GM21717 (cell line): ENCODE results near the gene ITIH6.
"Not testable (repeated sequence)": the region's sequence is repeated elsewhere in the genome, so short reads cannot be mapped to it uniquely, and the experiment has no call there.

Source experiments
- ATAC-seq: cut with Tn5 transposase; IDR thresholded peaks from one replicate; pipeline ENCODE4 v1.9.1; 2021; ENCODE audit warnings: mild to moderate bottlenecking, moderate library complexity; ENCODE audit not compliant: unreplicated experiment

Gene ITIH6

DNA sequence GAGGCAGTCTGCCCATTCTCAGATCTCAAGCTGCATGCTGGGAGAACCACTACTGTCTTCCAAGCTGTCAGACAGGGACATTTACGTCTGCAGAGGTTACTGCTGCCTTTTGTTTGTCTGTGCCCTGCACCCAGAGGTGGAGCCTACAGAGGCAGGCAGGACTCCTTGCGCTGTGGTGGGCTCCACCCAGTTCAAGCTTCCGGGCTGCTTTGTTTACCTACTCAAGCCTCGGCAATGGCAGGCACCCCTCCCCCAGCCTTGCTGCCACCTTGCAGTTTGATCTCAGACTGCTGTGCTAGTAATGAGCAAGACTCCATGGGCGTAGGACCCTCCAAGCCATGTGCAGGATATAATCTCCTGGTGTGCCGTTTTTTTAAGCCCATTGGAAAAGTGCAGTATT lies 59.5 kb downstream of the ITIH6 start:
- ATAC-seq = not testable (repeated sequence)

DNA sequence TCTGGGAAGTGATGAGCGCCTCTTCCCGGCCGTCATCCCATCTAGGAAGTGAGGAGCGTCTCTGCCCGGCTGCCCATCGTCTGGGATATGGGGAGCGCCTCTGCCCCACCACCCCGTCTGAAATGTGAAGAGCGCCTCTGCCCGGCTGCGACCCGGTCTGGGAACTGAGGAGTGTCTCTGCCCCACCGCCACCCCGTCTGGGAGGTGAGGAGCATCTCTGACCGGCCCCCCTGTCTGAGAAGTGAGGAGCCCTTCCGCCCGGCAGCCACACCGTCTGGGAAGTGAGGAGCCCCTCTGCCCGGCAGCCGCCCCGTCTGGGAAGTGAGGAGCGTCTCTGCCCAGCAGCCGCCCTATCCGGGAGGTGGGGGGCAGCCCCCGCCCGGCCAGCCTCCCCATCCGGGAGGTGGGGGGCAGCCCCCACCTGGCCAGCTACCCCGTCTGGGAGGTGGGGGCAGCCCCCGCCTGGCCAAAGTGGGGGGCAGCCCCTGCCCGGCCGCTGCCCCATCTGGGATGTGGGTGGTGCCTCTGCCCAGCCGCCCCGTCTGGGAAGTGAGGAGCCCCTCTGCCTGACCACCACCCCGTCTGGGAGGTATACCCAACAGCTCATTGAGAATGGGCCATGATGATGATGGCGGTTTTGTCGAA lies 61.6 kb downstream of the ITIH6 start:
- not testable (repeated sequence) for ATAC-seq

- no peak for ATAC-seq
Measured at GRCh38 chrX:54721424-54721823, 76.6 kb downstream of the ITIH6 start.

DNA sequence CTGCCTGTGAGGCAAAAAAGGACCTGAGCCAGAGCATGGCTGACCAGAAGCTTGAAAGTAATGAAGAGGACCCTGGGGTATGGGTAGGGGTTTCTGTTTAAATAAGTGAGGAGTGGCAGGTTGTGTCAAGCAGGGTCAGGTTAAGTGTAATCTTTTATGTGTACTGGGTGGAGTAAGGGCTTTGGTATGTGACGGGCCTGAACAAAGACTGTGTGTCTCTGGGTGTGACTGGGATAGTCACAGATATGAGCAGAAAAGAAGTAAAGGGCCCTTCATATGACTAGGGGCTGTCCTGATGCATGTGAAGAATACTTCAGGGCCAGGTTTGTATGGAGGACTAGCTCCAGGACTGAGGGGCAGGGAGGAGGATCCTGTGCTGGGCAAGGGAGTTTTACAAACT lies 82.4 kb downstream of the ITIH6 start:
- ATAC-seq = no peak

DNA sequence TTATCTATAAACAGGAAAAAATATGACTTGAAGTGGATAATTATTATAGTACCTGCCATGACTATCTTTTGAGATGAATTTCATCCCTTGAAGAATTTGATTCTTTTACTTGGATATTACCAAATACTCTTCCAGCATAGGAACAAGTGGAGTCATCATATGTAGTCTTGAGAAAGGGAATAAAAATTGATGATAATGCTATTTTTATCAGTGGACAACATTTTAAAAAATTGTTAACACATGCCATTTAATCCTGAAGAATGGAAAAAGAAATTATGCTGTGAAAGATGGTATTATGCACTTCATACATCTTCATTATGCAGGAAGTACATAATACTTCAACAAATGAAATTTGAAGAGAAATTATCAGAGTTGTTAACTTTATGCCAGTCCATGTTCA lies 83.6 kb downstream of the ITIH6 start:
- no peak for ATAC-seq

DNA sequence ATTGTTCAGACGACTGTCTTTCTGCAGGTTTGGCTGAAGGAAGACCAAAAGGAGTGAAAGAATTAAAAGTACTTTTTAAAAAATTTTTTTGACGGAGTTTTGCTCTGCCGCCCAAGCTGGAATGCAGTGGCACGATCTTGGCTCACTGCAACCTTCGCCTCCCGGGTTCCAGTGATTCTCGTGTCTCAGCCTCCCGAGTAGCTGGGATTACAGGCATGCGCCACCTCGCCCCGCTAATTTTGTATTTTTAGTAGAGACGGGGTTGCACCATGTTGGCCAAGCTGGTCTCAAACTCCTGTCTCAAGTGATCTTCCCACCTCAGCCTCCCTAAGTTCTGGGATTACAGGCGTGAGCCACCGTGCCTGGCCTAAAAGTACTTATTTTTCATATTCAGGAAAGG lies 86.3 kb downstream of the ITIH6 start:
- ATAC-seq = no peak

GRCh38 chrX:54710920-54711319 lies 87.1 kb downstream of the ITIH6 start:
- no peak for ATAC-seq

DNA sequence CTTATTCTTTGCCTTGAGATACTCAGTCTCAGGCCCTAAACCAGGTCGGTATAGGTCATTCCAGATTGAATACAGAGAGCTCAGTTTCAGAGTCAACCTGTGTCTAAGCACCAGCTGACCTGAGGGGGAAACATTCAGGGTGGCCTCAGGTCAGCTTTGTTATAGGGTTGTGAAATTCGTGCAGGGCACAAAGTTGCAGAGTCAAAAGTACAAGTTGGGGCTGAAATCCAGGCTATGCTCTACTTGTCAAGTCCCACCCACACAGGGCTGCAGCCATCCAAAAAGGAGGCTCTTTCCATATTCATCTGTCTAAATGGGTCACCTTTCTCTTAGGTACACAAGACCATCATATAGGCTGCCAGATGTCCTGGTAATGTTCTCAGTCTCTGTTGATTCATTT lies 89.7 kb downstream of the ITIH6 start:
- ATAC-seq = no peak
